ENCODE measurements around the gene NEXMIF. TPM values are rescaled to one million over a fixed set of nuclear protein-coding genes. Genes with fewer than 3 reads are reported as not detected.
"Not testable (repeated sequence)": the region's sequence is repeated elsewhere in the genome, so short reads cannot be mapped to it uniquely, and the experiment has no call there.

Gene NEXMIF
- not detected in 2 replicates for total RNA-seq (2014; rRNA removed; shearing (Covaris generic))

GRCh38 chrX:74925225-74926088, at the start of gene NEXMIF:
NEXMIF (minus strand) TSS chrX:74925452.
- H3K36me3 ChIP-seq: no peaks in the 10 kb centered on the region
- no peak for DNase-seq (ENCODE audit: low read depth in 1 of 2, low spot score in 2 of 2)
- H3K27me3 ChIP-seq (replicated peaks): peaks cover 5% of the 10 kb centered on the region; the same call in 1 of the 2 replicates
- H3K27ac ChIP-seq: no peak within 1 kb of the TSS
- H3K9me3 ChIP-seq (replicated peaks): no peaks in the 10 kb centered on the region
- H3K4me3 ChIP-seq: no peak within 1 kb of the TSS
- H3K4me1 ChIP-seq (replicated peaks): no peaks in the 10 kb centered on the region

- not testable (repeated sequence) for H3K27me3 ChIP-seq (replicated peaks); H3K4me3 ChIP-seq; H3K9me3 ChIP-seq (replicated peaks); H3K36me3 ChIP-seq; H3K27ac ChIP-seq; DNase-seq (ENCODE audit: low read depth in 1 of 2, low spot score in 2 of 2); H3K4me1 ChIP-seq (replicated peaks)
These were observed 36.7 kb upstream of the NEXMIF start for GRCh38 chrX:74961962-74962361.

- Histone ChIP-seq H3K27ac (no peak overlapping the region), H3K4me3 (no peak overlapping the region), H3K4me1 (replicated peaks) (no peaks in the 10 kb centered on the region), H3K36me3 (no peaks in the 10 kb centered on the region), H3K27me3 (replicated peaks) (no peaks in the 10 kb centered on the region), H3K9me3 (replicated peaks) (no peaks in the 10 kb centered on the region)
- no peak for DNase-seq (ENCODE audit: low read depth in 1 of 2, low spot score in 2 of 2)
These were observed 24.5 kb upstream of the NEXMIF start for GRCh38 chrX:74949717-74950116.

GRCh38 chrX:74940414-74940813, 15.2 kb upstream of the NEXMIF start:
- H3K27ac ChIP-seq: no peak overlapping the region
- H3K9me3 ChIP-seq (replicated peaks): no peaks in the 10 kb centered on the region
- DNase-seq (ENCODE audit: low read depth in 1 of 2, low spot score in 2 of 2): no peak
- no peak overlapping the region for H3K4me3 ChIP-seq
- no peaks in the 10 kb centered on the region for H3K27me3 ChIP-seq (replicated peaks)
- no peaks in the 10 kb centered on the region for H3K4me1 ChIP-seq (replicated peaks)
- no peaks in the 10 kb centered on the region for H3K36me3 ChIP-seq

- Histone ChIP-seq H3K36me3 (no peaks in the 10 kb centered on the region), H3K4me1 (replicated peaks) (no peaks in the 10 kb centered on the region), H3K27ac (no peak overlapping the region), H3K27me3 (replicated peaks) (no peaks in the 10 kb centered on the region), H3K4me3 (no peak overlapping the region), H3K9me3 (replicated peaks) (no peaks in the 10 kb centered on the region)
- no peak for DNase-seq (ENCODE audit: low read depth in 1 of 2, low spot score in 2 of 2)
These were observed 6.0 kb upstream of the NEXMIF start for GRCh38 chrX:74931214-74931613.

GRCh38 chrX:74924449-74925224, 615 bp downstream of the NEXMIF start:
- H3K4me3 ChIP-seq: no peak overlapping the region
- H3K4me1 ChIP-seq (replicated peaks): no peaks in the 10 kb centered on the region
- no peak for DNase-seq (ENCODE audit: low read depth in 1 of 2, low spot score in 2 of 2)
- peaks cover 5% of the 10 kb centered on the region; the same call in 1 of the 2 replicates for H3K27me3 ChIP-seq (replicated peaks)
- no peaks in the 10 kb centered on the region for H3K9me3 ChIP-seq (replicated peaks)
- no peak overlapping the region for H3K27ac ChIP-seq
- no peaks in the 10 kb centered on the region for H3K36me3 ChIP-seq

GRCh38 chrX:74923942-74924448, 1.3 kb downstream of the NEXMIF start:
- DNase-seq (ENCODE audit: low read depth in 1 of 2, low spot score in 2 of 2): no peak
- no peaks in the 10 kb centered on the region for H3K36me3 ChIP-seq
- no peaks in the 10 kb centered on the region for H3K4me1 ChIP-seq (replicated peaks)
- H3K9me3 ChIP-seq (replicated peaks): no peaks in the 10 kb centered on the region
- no peak overlapping the region for H3K4me3 ChIP-seq
- peaks cover 5% of the 10 kb centered on the region; the same call in 1 of the 2 replicates for H3K27me3 ChIP-seq (replicated peaks)
- H3K27ac ChIP-seq: no peak overlapping the region

GRCh38 chrX:74922922-74923543, 2.2 kb downstream of the NEXMIF start:
- H3K9me3 ChIP-seq (replicated peaks): no peaks in the 10 kb centered on the region
- H3K27me3 ChIP-seq (replicated peaks): peaks cover 5% of the 10 kb centered on the region; the same call in 1 of the 2 replicates
- no peaks in the 10 kb centered on the region for H3K36me3 ChIP-seq
- no peak overlapping the region for H3K4me3 ChIP-seq
- no peak for DNase-seq (ENCODE audit: low read depth in 1 of 2, low spot score in 2 of 2)
- H3K27ac ChIP-seq: no peak overlapping the region
- no peaks in the 10 kb centered on the region for H3K4me1 ChIP-seq (replicated peaks)

- H3K27me3 ChIP-seq (replicated peaks): no peaks in the 10 kb centered on the region
- no peak for DNase-seq (ENCODE audit: low read depth in 1 of 2, low spot score in 2 of 2)
These were observed 13.8 kb downstream of the NEXMIF start for GRCh38 chrX:74911494-74911893.

GRCh38 chrX:74906417-74906816, 18.8 kb downstream of the NEXMIF start:
- DNase-seq (ENCODE audit: low read depth in 1 of 2, low spot score in 2 of 2): no peak
- no peaks in the 10 kb centered on the region for H3K4me1 ChIP-seq (replicated peaks)
- no peaks in the 10 kb centered on the region for H3K27me3 ChIP-seq (replicated peaks)
- no peaks in the 10 kb centered on the region for H3K9me3 ChIP-seq (replicated peaks)
- no peak overlapping the region for H3K4me3 ChIP-seq
- H3K27ac ChIP-seq: no peak overlapping the region
- no peaks in the 10 kb centered on the region for H3K36me3 ChIP-seq

More at GRCh38 chrX:74911494-74911893, 13.8 kb downstream of the NEXMIF start:
- no peak overlapping the region for H3K4me3 ChIP-seq
- H3K4me1 ChIP-seq (replicated peaks): no peaks in the 10 kb centered on the region
- no peaks in the 10 kb centered on the region for H3K36me3 ChIP-seq
- no peaks in the 10 kb centered on the region for H3K9me3 ChIP-seq (replicated peaks)
- H3K27ac ChIP-seq: no peak overlapping the region

- Histone ChIP-seq H3K36me3 (no peaks in the 10 kb centered on the region), H3K27ac (no peak overlapping the region), H3K4me1 (replicated peaks) (no peaks in the 10 kb centered on the region), H3K27me3 (replicated peaks) (no peaks in the 10 kb centered on the region), H3K4me3 (no peak overlapping the region), H3K9me3 (replicated peaks) (no peaks in the 10 kb centered on the region)
- no peak for DNase-seq (ENCODE audit: low read depth in 1 of 2, low spot score in 2 of 2)
These were observed 22.4 kb downstream of the NEXMIF start for GRCh38 chrX:74902806-74903205.

- Histone ChIP-seq H3K27ac (no peak overlapping the region), H3K27me3 (replicated peaks) (no peaks in the 10 kb centered on the region)
- DNase-seq (ENCODE audit: low read depth in 1 of 2, low spot score in 2 of 2): no peak
These were observed 32.7 kb downstream of the NEXMIF start for GRCh38 chrX:74892561-74892960.

GRCh38 chrX:74890676-74891430, 34.4 kb downstream of the NEXMIF start:
- Histone ChIP-seq H3K4me3 (no peak overlapping the region), H3K4me1 (replicated peaks) (no peaks in the 10 kb centered on the region), H3K27ac (no peak overlapping the region), H3K9me3 (replicated peaks) (no peaks in the 10 kb centered on the region), H3K27me3 (replicated peaks) (no peaks in the 10 kb centered on the region), H3K36me3 (no peaks in the 10 kb centered on the region)
- DNase-seq (ENCODE audit: low read depth in 1 of 2, low spot score in 2 of 2): no peak

More at GRCh38 chrX:74892561-74892960, 32.7 kb downstream of the NEXMIF start:
- Histone ChIP-seq H3K4me1 (replicated peaks) (no peaks in the 10 kb centered on the region), H3K9me3 (replicated peaks) (no peaks in the 10 kb centered on the region), H3K36me3 (no peaks in the 10 kb centered on the region), H3K4me3 (no peak overlapping the region)
